GM21717 (cell line): ENCODE measurements around the gene FREM2.

Experiments
- ATAC-seq: cut with Tn5 transposase; IDR thresholded peaks from one replicate; pipeline ENCODE4 v1.9.1; 2021; ENCODE audit warnings: mild to moderate bottlenecking, moderate library complexity; ENCODE audit not compliant: unreplicated experiment

Gene FREM2

DNA sequence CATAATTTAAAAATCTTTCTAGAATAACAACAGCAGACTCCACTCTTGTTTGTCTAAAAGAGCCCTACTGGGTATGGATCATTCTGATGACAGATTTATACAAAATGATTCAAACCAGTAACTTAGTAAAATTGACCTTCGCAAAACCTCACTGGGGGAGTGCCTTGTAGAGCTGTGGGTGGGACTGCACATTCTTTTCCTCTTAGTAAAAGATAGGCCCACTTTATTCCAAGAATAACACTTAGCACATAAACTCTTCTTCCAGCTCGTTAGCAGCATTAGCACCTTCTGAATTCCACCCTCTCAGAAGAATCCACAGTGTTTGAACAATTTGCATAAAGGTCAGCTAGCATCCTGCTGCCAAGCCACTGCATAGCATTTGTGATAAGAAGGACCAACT, 196.9 kb downstream of the FREM2 start:
- ATAC-seq = no peak

DNA sequence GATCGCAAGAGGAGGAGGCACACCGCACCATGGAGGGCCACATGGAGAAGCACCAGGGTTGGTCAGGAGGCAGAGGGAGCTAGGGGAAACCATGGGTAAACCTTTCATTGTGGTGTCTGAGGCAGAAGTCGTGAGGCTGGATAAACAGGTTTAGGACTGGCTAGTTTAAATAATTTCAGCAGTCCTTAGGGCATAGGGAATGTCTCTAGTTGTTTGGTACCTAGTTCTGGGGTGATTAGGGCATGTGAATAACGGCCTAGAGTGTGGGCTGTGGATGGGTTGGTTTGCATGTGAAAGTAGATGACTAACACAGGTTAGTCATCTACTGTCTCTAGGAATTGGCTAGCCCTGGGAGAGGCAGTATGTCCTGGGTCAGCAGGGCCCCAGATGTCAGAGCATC, 201.4 kb downstream of the FREM2 start:
- ATAC-seq = no peak

DNA sequence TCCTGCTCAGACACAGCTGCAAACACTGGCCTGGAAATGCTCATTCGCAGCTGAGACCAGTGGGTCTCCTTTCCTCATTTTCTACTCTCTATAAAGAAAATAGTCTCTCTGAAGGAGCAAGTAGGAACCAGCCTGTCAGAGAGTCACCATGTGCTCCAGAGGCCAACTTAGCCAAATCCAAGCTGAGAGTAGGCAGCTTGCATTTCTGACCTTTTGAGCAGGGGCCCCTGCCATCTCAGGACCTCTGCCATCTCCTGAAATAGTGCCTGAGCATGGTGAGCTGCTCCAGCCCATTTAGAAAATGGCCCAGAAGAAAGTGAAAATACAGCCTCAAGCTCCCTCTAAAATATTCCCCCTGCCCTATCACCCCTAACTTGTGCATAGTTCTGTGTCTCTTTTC, 208.2 kb downstream of the FREM2 start:
- ATAC-seq = no peak

DNA sequence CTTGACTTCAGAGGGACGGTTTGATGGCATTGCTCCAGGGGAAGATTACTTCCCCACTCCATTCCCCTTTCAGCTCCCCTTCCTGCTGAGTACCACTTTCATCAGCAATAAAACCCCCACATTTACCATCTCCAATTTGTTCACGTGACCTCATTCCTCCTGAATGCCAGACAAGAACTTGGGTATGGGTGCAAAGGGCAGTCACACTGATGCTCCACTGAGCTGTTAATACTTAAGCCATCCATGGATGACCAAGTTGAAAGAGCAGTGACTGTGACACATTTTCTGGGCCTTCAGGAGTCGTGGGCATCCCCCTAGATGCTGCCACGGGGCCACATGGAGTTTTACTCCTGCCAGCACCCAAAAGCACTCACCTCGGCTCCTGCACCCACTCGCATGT, 210.6 kb downstream of the FREM2 start:
- ATAC-seq = no peak

DNA sequence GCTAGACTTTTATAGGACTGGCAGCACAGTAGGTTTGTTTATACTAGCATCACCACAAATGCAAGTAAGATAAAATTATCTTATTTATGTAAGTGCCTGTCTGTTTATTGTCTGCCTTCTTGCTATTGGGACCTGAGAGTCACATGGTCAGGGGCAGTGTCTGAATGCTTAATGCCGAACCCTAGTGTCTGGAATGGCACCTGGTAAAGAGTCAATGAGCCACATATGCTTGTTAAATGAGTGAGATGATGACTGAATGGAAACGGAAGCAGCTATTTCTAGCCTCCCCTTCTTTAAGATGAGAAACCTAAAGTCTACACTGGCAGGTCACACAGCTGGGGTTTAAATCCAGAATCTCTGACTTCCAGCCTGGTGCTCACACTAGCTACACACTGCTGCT, 211.6 kb downstream of the FREM2 start:
- ATAC-seq = no peak

DNA sequence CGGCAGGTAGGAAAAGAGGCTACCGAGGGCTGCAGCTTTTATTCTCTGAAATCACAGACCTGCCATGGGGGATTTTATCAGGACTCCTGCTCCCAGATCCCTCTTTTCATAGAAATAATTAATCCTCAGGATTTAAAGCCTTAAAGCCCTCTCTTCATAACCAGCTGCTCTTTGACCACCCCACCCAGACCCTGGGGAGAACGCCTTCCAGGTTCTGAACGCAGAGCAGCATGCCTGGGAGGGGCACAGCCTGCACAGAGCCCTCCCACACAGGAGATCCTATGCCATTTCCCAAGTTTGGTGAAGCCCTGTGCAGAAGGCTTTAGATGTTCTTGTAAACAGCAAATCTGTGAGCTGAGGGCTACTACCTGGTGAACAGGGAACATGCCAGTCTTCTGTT, 212.7 kb downstream of the FREM2 start:
- no peak for ATAC-seq

DNA sequence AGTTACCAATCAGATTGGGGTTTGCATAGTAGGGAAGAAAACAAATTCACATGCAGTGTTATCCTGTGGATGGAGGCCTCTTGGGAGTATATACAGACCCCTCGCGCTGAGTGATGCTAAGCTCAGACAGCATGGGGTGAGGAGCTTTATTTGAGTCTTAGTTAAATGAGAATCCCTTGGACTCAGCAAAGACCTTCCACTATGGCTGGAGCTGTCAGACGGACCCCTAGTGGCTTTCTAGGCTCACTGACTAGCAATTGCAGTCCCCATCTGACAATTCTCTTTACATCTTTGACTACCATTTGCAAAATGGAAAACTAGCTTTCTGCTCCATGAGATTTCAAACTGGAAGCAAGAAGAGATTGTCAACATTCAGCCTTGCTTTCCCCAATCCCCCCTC, 213.3 kb downstream of the FREM2 start:
- no peak for ATAC-seq

DNA sequence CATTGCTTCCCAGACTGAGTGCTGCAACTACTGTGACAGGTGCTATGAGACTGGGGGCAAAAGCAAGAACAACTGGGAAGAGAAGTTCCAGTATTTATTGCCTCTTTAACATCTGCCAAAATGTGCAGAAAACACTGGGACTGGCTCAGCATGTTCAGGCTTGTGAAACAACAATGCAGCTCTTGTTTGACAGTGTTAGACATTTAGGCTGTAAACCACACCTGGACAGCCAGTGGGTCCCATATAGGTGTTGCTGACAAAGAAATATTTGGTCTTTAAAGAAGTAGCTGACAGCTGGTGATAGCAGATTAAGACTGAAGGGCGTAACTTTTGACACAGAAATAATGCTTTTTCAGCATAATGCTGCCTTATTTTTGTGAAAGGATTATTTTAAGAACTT, 215.7 kb downstream of the FREM2 start:
- no peak for ATAC-seq

DNA sequence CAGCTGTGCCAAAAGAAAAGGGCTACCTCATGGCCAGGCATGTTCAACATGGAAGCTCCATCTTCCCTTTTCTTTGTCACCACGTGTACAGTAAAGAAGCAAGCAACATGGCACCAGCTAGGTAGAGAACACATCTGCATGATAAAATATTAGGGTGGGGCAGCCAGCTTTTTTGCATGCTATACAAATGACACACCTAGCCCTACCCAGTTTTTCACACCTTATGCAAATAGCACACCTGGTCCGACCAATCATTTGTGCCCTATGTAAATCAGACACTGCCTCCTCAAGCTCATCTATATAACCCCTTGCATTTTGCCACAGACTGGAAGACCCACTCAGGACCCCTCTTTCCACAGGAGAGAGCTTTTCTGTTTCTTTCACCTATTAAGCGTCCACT, 218.2 kb downstream of the FREM2 start:
- ATAC-seq = no peak

DNA sequence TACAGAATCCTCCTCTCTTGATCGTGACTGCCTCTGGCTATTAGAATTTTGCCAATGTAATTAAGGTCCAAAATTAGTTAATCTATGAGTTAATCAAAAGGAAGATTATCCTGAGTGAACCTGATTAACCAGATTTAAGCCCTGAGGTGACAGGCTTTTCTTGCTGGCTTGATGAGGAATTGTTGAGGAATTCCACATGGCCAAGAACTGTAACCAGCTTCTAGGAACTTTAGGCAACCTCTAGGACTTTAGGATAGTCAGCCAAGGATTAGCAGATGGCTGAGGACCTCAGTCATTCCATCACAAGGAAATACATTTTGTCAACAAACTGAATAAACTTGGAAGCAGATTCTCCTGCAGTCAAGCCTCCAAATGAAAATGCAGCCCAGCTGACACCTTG, 219.0 kb downstream of the FREM2 start:
- no peak for ATAC-seq

DNA sequence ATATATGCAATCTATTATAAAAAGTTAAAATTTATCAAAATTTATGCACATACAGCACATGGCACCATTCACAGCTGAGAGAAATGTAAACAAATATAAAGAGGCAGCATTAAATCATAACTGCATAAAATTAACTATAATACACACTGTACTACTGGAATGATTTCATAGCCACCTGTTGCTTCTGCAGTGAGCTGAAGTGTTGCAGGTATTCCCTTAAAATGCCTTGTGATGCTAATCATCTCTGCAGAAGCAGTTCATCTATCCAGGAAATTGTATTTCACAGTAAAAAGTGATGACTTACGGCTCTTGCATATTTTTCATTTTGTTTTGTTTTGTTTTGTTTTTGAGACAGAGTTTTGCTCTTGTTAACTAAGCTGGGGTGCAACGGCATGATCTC, 221.7 kb downstream of the FREM2 start:
- no peak for ATAC-seq

DNA sequence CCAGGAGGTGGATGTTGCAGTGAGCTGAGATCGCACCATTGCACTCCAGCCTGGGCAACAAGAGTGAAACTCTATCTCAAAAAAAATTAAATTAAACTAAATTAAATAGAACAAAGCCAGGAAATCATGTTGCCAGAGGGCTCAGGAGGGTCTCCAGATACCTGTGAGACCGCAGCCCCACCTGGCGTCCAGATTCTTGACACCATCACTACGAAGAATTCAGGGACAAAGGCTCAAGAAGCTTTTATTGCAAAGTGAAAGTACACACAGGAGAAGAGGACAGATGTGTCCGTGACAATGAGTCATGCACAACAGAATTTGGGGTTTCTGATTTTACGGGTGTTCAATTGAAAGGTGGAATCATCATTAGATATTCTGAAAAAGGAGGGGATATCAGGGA, 227.2 kb downstream of the FREM2 start:
- no peak for ATAC-seq

DNA sequence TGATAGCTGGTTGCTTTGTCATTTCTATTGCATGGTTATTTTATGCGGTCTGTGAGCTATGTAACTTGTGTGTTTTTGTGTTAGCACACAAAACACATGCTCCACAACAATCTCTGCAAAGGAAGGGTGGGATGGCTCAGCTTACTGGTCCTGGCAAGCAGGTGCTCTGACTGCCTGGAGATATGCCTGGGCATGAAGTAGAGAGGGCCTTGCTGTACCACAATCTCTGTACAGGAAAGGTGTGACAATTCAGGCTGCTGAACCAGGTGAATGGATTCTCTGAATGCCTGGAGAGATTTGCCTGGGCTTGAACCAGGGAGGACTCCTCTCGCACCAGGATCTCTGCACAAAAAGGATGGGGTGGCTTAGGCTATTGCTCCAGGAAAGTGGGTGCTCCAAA, 234.2 kb downstream of the FREM2 start:
- ATAC-seq = no peak

DNA sequence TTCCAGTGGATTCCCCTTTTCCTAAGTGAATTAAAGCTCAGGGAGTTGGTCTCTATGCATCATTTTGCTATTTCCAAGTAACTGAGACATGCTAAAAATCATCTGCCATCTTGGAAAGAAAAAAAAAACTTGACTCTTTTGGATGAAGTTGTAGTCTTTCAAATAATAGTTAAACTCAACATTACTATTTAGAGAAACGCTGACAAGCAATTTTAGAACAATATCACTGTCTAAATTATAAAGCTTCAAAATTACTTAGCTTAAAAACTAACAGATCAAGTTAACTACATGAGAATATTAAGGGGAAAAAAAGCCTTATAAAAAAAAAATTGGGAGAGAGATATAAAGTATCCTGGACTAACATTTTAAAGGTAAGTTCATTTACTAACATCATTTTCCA, 235.3 kb downstream of the FREM2 start:
- no peak for ATAC-seq

DNA sequence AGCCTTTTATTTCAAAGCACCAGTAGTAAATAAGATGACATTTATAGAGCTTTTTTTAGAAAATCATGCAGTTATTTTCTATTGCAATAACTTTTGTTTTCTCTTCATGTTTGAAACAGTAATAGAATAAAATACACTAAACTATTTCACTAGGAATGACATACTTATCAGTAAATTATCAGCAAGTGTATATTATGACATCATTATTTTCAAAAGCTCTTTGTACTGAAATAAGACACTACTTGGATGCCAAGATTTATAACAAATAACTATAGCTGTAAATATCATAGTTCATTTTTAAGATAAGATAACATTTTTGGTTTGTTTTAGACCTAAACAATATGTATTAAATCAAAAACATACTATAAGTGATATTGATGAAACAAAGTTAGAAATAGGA, 246.9 kb downstream of the FREM2 start:
- ATAC-seq = no peak
